GM19025 (cell line): ENCODE results near the gene P4HTM.
"Not testable (repeated sequence)": the region's sequence is repeated elsewhere in the genome, so short reads cannot be mapped to it uniquely, and the experiment has no call there.

Source experiments
- ATAC-seq: cut with Tn5 transposase; IDR thresholded peaks from one replicate; pipeline ENCODE4 v1.9.1; 2021; ENCODE audit warnings: mild to moderate bottlenecking, low read depth, moderate library complexity; ENCODE audit not compliant: unreplicated experiment

The P4HTM gene

DNA sequence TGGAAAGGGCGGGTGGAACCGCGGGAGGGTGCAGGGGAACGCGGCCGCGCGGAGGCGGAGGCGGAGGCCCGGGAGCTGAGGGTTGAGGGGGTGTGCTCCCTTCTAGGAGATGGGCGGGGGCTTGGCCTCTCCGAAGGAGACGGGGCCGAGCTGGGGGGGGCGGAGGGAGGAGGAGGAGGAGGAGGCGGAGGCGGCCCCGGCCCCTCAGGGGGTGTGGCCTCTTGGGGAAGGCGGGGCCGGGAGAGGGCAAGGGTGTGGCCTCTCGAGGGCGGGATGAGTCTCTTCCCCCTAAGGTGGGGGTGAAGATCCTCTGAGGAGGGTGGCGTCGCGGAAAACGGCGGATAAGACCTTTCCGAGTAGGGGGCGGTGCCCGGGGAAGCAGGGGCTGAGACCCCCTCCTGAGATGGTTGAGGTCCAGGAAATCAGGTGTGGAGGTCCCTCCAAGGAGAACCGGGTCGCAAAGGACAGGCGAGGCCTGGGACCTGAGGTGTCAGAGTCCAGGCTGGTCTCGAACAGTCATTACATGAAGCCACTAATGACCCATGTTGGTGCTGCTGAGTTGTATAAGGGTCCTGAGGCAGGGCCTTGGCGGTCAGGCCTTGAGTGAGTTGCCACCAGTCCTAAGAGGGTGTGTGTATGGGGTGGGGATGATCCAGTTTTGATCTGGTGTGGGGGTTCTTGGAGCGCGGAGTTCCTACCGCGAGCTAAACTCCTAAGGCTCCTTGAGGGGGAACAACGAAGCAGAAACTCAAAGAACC, 17.9 kb downstream of the P4HTM start:
- peak; percentile 35 for ATAC-seq

GRCh38 chr3:49008627-49009026, 18.6 kb downstream of the P4HTM start:
- ATAC-seq: not testable (repeated sequence)

GRCh38 chr3:49009396-49009795, 19.4 kb downstream of the P4HTM start:
- no peak for ATAC-seq

DNA sequence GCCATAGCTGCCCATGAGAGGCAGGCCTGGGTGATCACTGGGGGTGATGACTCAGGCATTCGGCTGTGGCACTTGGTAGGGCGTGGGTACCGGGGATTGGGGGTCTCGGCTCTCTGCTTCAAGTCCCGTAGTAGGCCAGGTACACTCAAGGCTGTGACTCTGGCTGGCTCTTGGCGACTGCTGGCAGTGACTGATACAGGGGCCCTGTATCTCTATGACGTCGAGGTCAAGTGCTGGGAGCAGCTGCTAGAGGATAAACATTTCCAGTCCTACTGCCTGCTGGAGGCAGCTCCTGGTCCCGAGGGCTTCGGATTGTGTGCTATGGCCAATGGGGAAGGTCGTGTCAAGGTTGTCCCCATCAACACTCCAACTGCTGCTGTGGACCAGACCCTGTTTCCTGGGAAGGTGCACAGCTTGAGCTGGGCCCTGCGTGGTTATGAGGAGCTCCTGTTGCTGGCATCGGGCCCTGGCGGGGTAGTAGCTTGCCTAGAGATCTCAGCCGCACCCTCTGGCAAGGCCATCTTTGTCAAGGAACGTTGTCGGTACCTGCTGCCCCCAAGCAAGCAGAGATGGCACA, 22.5 kb downstream of the P4HTM start:
- ATAC-seq: no peak

DNA sequence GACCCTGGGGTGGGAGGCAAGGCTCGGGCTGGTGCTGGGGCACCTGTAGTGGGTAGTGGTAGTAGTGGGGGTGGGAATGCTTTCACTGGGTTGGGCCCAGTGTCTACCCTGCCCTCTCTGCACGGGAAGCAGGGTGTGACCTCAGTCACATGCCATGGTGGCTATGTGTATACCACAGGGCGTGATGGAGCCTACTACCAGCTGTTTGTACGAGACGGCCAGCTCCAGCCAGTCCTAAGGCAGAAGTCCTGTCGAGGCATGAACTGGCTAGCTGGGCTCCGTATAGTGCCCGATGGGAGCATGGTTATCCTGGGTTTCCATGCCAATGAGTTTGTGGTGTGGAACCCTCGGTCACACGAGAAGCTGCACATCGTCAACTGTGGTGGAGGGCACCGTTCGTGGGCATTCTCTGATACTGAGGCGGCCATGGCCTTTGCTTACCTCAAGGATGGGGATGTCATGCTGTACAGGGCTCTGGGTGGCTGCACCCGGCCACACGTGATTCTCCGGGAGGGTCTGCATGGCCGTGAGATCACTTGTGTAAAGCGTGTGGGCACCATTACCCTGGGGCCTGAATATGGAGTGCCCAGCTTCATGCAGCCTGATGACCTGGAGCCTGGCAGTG, 23.2 kb downstream of the P4HTM start:
- no peak for ATAC-seq

- ATAC-seq: no peak
These were observed 24.0 kb downstream of the P4HTM start for GRCh38 chr3:49013738-49014660.

- no peak for ATAC-seq
These were observed 25.0 kb downstream of the P4HTM start for GRCh38 chr3:49015072-49015471.

GRCh38 chr3:49015765-49016164, 25.7 kb downstream of the P4HTM start:
- no peak for ATAC-seq

DNA sequence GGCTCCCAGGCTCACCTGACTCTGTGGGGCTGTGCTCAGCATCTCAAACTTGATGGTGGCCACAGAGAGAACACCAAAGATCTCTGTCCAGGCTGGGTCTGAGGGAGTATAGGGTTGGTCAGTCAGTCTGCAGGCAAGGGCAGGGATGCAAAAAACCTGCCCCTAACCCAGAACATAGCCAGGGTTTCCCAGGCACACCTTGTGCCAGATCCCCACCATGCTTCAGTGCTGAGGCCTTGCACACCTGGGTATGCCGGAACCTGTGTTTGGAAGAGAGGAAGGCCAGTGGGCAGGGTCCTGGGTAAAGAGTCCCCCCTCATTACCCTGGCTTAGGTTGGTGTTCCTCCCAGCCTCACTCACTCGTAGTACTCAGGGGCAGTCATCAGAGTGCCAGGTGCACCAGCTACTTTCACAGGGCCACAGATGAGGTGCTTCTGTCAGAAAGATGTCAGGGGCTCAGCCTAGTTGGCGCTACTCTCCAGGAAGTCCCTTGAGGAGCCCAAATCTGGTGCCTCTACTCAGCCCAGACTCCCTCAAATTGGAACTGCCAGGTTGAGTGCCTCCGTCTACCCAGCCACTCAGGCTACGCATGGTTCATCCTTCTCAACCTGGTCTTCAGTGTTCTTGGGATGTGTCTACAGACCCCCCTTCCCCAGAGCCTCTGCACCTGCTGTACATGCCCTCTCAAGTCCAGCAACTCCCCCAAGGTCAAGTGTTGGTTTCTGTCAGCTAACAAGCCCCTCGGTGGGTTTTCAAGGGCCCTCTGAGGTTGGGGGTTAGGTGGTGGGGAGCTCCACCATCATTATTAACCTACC, 26.6 kb downstream of the P4HTM start:
- ATAC-seq: no peak

GRCh38 chr3:49017229-49017970, 27.4 kb downstream of the P4HTM start:
- no peak for ATAC-seq

- no peak for ATAC-seq
These were observed 28.1 kb downstream of the P4HTM start, which contains the start of gene DALRD3 for GRCh38 chr3:49017971-49018706. Gene DALRD3, minus strand, starts transcription at chr3:49018580. Its CDS starts 16 bp downstream, at chr3:49018564.

GRCh38 chr3:49018707-49019006, 28.6 kb downstream of the P4HTM start:
- ATAC-seq: no peak

GRCh38 chr3:49019941-49020329, 29.9 kb downstream of the P4HTM start:
- ATAC-seq: no peak

DNA sequence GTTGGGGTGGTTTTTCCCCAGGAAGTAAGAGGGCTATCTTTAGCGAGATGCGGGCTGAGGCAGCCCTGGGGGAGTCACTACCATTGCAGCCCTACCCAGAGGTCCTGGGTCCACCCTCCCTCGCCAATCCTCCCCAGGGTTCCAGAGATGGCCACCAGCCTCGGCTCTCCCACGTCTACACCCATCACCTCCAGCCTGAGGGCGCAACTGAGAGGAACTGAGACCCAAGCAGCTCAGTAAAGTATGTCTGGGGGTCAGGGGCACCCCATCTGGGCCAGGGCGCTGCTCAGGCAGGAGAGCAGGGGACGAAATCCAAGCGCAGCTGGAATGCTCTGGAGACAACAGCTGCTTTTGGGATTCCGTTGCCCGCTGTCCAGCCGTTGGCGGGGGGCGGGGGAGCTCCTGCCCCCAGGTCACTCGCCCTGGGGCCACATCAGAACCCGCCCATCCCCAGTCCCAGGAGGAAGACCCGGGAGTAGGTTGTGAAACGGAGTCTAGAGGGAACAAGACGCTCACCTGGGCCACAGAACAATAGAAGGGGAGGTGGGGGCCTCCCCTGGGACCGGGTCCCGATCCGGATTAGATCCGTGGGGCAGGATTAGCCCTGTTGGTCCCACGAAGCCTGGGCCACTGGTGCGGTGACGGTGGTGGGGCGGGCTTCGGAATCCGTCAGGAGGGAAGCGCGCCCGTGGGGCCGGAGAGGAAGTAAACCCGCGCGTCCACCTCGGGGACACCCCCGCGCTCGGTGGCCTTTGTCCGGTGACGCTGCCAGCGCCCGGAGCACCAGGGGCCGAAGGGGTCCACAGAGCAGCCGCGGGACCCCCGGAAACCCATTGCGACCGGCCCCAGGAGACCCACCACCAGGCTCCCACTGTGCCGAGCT, 30.5 kb downstream of the P4HTM start:
- peak; percentile 1 for ATAC-seq

DNA sequence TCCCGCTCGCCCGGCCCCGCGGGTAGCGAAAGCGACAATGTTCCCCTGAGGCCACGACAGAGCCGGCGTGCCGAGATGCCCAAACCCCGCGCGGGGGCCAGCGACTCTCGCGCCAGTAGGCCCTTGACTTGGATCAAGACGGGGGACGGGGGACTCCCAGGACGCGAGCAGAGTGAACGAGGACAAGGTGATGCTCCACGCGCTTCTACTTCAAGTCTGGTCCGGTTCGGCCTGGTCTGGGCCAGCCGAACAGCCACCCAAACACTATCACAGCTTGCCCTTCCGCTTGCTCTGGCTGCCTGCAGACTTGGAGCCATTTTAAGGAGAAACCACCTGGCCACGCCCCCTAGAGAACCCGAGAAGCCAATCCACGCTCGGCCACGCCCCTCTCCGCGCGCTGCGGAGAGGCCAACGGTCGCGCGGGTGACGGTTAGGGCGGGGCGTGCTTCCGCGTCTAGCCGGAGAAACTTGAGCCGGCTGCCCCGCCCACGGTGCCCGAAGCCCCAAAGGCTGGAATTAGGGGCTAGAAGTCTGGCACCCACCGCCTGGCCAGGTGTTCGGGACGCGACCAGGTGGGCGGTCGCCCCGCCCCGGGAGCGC, 31.3 kb downstream of the P4HTM start:
- ATAC-seq: peak; percentile 47

- ATAC-seq: peak; percentile 54
These were observed 32.0 kb downstream of the P4HTM start, which contains the start of gene NDUFAF3 for GRCh38 chr3:49021813-49022687. Gene NDUFAF3, plus strand, starts transcription at chr3:49022121. Its CDS starts 24 bp downstream, at chr3:49022145.
